NCI-H1436 (cell line): ENCODE measurements around the gene FHOD3.

ENCODE experiments used
- DNase-seq: peaks from one replicate; lab custom pipeline; 2025; lab: John Stamatoyannopoulos, UW

The FHOD3 gene

GRCh38 chr18:36411745-36412168 is 114.2 kb downstream of the FHOD3 start:
- no peak for DNase-seq

DNA sequence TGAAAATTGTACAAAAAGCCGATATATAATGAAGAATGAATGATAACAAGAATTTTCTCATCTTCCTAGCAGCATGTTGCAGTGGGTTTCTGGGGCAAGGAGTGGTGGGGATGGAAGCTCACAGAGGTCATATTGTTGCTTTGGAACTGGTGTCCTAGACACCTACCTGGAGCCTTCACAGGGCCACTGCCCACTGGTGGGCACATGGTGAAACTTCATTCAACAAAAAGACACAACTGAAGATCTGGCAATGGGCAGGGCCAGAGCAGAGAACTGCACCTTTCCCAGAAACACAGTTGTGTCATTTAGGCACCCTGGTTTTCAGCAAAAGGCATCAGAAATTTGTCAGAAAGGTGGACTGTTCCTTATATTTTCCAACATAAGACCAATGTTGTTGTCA is 115.3 kb downstream of the FHOD3 start:
- no peak for DNase-seq

GRCh38 chr18:36415171-36415570 is 117.7 kb downstream of the FHOD3 start:
- no peak for DNase-seq

DNA sequence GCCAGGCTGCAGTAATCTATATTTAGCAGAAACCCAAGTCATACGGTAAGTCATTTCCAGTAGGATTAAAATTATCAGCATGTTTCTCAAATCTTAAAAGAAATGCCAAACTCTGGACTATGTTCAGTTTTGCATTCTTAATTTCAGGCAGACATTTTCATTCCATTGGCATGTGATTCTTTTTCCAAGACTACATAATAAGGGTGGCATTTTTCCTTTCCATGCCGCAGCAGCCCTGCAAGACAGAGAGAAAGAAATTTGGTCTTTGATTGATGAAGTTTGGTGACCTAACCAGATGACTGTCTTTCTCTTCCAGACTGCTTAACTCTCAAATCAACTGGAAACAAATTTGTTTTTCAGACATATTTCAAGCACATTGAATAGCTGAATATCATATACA is 118.1 kb downstream of the FHOD3 start:
- no peak for DNase-seq

- DNase-seq = no peak
Observed at GRCh38 chr18:36419188-36419899, 121.8 kb downstream of the FHOD3 start.

GRCh38 chr18:36419900-36420531 is 122.5 kb downstream of the FHOD3 start:
- no peak for DNase-seq

GRCh38 chr18:36420826-36421225 is 123.3 kb downstream of the FHOD3 start:
- DNase-seq = no peak

GRCh38 chr18:36424741-36425142 is 127.2 kb downstream of the FHOD3 start:
- DNase-seq = no peak

DNA sequence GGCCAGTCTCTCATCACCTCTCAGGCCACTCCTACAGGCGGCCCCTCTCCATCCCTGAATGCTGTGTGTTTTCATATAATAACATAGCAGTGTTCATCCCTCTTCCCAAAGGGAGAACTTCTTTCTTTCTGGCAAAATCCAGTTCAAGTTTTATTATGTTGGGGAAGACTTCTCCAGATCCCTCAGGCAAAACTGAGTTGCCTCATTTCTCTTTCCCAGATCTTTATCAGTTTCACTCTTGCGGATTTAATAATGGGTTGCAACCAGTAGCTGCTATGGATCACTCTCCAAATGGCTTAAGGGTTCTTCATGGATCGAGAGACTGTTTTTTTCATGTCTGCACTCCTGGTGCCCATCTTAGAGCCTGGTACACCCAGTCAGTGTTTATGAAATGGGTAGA is 129.9 kb downstream of the FHOD3 start:
- DNase-seq = no peak

GRCh38 chr18:36427831-36428230 is 130.3 kb downstream of the FHOD3 start:
- no peak for DNase-seq

GRCh38 chr18:36428431-36429029 is 131.0 kb downstream of the FHOD3 start:
- no peak for DNase-seq

- no peak for DNase-seq
Observed at GRCh38 chr18:36432880-36433555, 135.5 kb downstream of the FHOD3 start.

GRCh38 chr18:36436387-36436786 is 138.9 kb downstream of the FHOD3 start:
- no peak for DNase-seq

DNA sequence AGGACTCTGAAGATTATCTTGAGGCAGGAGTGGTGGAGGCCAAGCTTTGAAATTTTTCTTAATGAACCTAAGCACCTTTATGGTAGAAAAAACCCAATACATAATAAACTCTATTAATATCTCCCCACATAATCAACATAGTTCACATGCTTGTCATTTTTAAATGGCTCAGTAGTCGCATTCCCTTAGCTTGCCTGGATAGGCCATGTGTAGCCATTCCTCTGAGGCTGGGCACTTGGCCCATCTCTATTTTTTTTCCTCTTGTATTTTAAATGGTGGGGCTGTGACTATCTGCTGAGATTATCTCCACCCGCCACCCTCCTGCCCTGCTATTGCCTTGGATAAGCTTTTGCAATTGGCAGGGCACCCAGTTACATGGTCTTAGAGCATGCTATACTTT is 143.1 kb downstream of the FHOD3 start:
- no peak for DNase-seq

DNA sequence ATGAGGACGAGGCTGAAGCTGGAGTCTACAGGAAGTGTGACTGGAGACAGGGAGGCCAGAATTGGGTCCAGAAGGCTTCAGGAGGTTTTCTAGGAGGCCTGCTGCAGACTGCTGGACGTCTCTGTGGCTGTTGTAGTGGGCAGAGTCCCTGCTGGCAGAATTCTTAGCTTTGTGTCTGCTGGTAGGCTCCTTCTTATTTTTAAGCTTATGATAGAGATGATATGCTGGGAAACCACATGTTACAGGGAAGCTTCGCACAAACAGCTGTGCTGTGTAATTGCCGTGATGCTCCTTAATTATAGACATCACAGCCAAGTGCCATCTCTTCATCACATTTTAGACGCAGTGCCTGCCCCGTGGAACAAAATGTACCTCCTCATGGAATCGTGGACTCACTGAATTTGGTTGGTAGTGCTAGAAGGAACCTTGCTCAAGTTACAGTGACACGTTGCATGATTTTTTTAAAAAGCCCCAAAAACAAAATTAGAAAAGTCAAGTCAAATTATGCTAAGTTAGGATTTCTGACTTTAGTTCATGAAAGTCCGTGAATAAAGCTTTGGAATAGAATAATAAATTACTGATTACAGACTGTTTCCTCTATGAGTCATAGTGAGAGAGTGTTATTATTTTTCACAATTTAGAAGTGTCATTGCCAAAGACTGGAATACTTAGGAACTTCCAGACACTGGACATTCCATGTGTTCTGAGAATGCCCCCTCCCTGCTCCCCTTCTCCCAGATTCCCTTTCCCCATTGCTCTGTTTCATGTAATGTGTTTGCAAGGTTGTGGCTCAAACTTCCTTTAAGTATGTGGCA is 144.1 kb downstream of the FHOD3 start:
- DNase-seq = no peak

DNA sequence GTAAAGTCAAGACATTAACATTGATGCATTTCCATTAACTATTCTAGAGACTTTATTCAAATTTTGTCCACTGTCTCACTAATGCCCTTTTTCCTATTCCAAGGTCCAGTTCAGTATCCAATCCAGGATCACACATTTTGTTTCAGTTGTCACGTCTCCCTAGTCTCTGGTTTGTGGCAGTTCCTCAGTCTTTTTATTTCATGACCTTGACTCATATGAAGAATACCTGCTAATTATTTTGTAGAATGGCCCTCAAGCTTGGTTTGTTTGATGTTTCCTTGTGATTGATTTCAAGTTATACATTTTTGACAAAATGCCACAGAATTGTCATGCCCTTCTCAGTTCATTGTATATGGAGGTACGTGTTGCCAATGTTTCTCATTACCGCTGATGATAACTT is 145.2 kb downstream of the FHOD3 start:
- no peak for DNase-seq

DNA sequence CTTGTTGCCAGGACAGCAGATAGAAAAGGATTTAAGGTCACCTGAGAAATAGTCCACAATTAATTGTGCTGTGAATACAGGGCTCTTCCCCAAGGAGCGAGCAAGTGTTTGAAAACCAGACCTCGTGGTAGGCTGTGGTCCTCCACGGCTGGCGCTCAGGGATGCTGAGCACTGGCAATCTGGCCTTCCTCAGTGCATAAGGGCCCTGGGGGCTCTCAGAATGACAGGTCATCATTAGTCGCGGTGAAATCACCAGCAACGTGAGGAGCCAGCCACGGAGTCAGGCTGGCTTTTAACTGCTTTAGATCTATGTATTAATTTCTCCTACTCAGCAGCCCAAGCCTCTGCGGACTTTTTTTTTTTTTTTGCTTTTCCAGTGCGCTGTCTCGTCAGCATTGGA is 148.5 kb downstream of the FHOD3 start:
- peak; percentile 6 for DNase-seq

- no peak for DNase-seq
Observed at GRCh38 chr18:36448384-36449290, 151.1 kb downstream of the FHOD3 start.

DNA sequence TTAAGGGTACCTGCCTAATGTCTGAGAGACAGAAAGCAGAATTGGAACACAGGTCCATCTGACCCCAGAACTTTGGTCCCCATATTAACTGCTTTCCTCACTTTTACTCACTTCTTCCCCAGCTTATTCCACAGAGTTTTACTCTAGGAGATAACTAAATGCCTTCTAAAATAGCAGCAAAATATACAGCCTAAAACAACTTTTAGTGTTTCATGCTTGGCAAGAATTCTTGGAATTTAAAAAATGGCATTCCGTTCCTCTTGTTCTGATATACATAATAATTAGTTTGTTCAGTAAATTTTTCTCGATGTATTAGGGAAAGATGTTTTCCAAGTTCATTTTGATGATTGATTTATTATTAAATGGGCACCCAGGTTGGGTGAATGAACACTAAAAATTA is 151.9 kb downstream of the FHOD3 start:
- DNase-seq = no peak

DNA sequence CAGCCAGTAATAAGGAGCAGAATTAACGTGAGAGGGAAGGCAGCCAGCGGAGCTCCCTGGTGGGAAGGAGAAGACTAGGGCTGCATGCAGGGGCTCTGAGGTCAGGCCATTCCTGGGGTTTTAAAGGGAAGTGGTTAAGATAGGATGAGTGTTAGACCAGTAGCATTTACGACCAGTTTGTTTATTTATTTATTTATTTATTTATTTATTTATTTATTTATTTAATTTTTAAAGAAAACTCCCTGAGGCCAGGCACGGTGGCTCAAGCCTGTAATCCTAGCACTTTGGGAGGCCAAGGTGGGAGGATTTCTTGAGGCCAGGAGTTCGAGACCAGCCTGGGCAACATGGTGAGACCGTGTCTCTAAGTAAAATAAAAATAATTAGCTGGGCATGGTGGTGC is 152.8 kb downstream of the FHOD3 start:
- DNase-seq = no peak
